ENCODE data around the gene KCNG4. TPM values are rescaled to one million over a fixed set of nuclear protein-coding genes. Genes with fewer than 3 reads are reported as not detected.

The KCNG4 gene
- total and polyA plus RNA-seq, 2 experiments from 2014 or later: 0.07 TPM; not detected in 1

- Mint-ChIP-seq H3K27ac (no peak overlapping the region), H3K9me3 (no peaks in the 10 kb centered on the region; the same call in 2 of the 3 replicates), H3K36me3 (ENCODE audit: low read depth) (peaks cover 2% of the 10 kb centered on the region; the same call in 1 of the 3 replicates), H3K4me3 (peak overlapping the region; percentile 37; the same call in 1 of the 3 replicates), H3K27me3 (ENCODE audit: insufficient read depth, low read depth, poor library complexity) (peaks cover 10% of the 10 kb centered on the region), H3K4me1 (peaks cover 13% of the 10 kb centered on the region)
- ATAC-seq (no peak), DNase-seq (ENCODE audit: low spot score) (no peak)
- Histone ChIP-seq H3K27me3 (ENCODE audit: insufficient read depth) (no peaks in the 10 kb centered on the region), H3K79me2 (replicated peaks; ENCODE audit: insufficient read depth) (no peaks in the 10 kb centered on the region), H3F3A (replicated peaks; ENCODE audit: low read depth) (no peaks in the 10 kb centered on the region), H3K4me1 (ENCODE audit: insufficient read depth) (peaks cover 4% of the 10 kb centered on the region), H3K4me2 (no peak overlapping the region), H4K20me1 (replicated peaks; ENCODE audit: insufficient read depth) (no peaks in the 10 kb centered on the region), H3K9me2 (ENCODE audit: insufficient read depth) (no peaks in the 10 kb centered on the region), H3K27ac (ENCODE audit: low read depth) (no peak overlapping the region), H3K4me3 (no peak overlapping the region), H3K36me3 (ENCODE audit: insufficient read depth) (no peaks in the 10 kb centered on the region), H2AFZ (peak overlapping the region; percentile 94)
- TF ChIP-seq STAT1 (IDR thresholded peaks at IDR 0.05; ENCODE audit: unreplicated experiment) (no peak), EZH2 (IDR thresholded peaks at IDR 0.05; ENCODE audit: low read depth, unreplicated experiment) (no peak), ETS1 (IDR thresholded peaks at IDR 0.05) (no peak), JUNB (IDR thresholded peaks at IDR 0.05; ENCODE audit: unreplicated experiment) (no peak), REST (IDR thresholded peaks at IDR 0.05; ENCODE audit: unreplicated experiment) (no peak), CTCF (conservative IDR thresholded peaks at IDR 0.05; ENCODE audit: low read depth in 2 of 2) (no peak), CREB1 (CRISPR knock-in tag; IDR thresholded peaks at IDR 0.05; ENCODE audit: low read depth) (no peak), ZNF462 (CRISPR knock-in tag; IDR thresholded peaks at IDR 0.05) (no peak), POLR2AphosphoS5 (IDR thresholded peaks at IDR 0.05; ENCODE audit: low read depth) (no peak), ZNF114 (CRISPR knock-in tag; IDR thresholded peaks at IDR 0.05) (no peak), ZNF331 (CRISPR knock-in tag; IDR thresholded peaks at IDR 0.05; ENCODE audit: low read depth) (no peak), NANOG (IDR thresholded peaks at IDR 0.05; ENCODE audit: borderline replicate concordance) (no peak), EZH2phosphoT487 (IDR thresholded peaks at IDR 0.05; ENCODE audit: unreplicated experiment) (no peak)
Observed at GRCh38 chr16:84227548-84227947, 12.3 kb downstream of the KCNG4 start.

All from GM23338 (cell line).